Osteocyte (in vitro differentiated cells): ENCODE measurements around the gene TMEM33. TPM values are rescaled to one million over a fixed set of nuclear protein-coding genes. Genes with fewer than 3 reads are reported as not detected.

Experiments
- DNase-seq: peaks from one replicate; pipeline ENCODE4 v3.0.0; 2021; ENCODE audit warnings: mixed read lengths; ENCODE audit not compliant: unreplicated experiment; ENCODE audit errors: extremely low spot score
- H3K27ac Mint-ChIP-seq: one replicate; pipeline ENCODE4 v1.8.0; 2021; ENCODE audit warnings: mild to moderate bottlenecking, mixed read lengths; ENCODE audit not compliant: unreplicated experiment
- H3K27me3 Mint-ChIP-seq: one replicate; pipeline ENCODE4 v1.8.0; 2021; ENCODE audit warnings: mixed read lengths; ENCODE audit not compliant: unreplicated experiment
- H3K36me3 Mint-ChIP-seq: one replicate; pipeline ENCODE4 v1.8.0; 2021; ENCODE audit warnings: mixed read lengths; ENCODE audit not compliant: unreplicated experiment
- H3K4me1 Mint-ChIP-seq: one replicate; pipeline ENCODE4 v1.8.0; 2021; ENCODE audit warnings: mixed read lengths; ENCODE audit not compliant: unreplicated experiment
- H3K4me3 Mint-ChIP-seq: one replicate; pipeline ENCODE4 v1.8.0; 2021; ENCODE audit warnings: mild to moderate bottlenecking, moderate library complexity, mixed read lengths; ENCODE audit not compliant: unreplicated experiment
- H3K9me3 Mint-ChIP-seq: one replicate; pipeline ENCODE4 v1.8.0; 2021; ENCODE audit warnings: mixed read lengths; ENCODE audit not compliant: unreplicated experiment
- total RNA-seq: library from RNA; stranded (reverse); gene quantifications from 2 replicates; pipeline ENCODE4 v1.2.1, GENCODE V29; 2021
- TF ChIP-seq, protein P1 (sequence below): fragments of 200-600 bp; sonication (generic); IDR thresholded peaks from 2 replicates; pipeline ENCODE4 v1.5.0; 2021; ENCODE audit warnings: antibody characterized with exemption, mild to moderate bottlenecking, moderate library complexity

The TMEM33 gene
- total RNA-seq, 1 donor from 2014 or later = 54.8 TPM

DNA sequence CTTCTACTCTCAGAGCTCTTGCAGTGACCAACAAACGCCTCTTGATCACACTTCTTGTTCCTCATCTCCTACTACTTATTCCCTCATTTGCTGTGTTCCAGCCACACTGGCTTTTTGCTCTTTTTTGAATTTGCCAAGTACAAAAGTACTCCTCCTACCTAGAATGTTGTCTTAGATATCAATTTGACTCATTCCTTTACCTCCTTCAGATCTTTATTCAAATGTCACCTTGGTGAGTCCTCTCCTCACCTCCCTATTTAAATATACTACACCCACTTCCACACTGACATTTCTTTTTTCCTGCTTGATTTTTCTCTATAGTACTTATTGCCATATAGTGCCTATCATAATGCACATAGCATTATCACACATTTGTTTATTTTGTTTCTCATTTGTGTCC lies 40.1 kb downstream of the TMEM33 start:
- Mint-ChIP-seq H3K36me3 (no peaks in the 10 kb centered on the region), H3K4me3 (no peak overlapping the region)

DNA sequence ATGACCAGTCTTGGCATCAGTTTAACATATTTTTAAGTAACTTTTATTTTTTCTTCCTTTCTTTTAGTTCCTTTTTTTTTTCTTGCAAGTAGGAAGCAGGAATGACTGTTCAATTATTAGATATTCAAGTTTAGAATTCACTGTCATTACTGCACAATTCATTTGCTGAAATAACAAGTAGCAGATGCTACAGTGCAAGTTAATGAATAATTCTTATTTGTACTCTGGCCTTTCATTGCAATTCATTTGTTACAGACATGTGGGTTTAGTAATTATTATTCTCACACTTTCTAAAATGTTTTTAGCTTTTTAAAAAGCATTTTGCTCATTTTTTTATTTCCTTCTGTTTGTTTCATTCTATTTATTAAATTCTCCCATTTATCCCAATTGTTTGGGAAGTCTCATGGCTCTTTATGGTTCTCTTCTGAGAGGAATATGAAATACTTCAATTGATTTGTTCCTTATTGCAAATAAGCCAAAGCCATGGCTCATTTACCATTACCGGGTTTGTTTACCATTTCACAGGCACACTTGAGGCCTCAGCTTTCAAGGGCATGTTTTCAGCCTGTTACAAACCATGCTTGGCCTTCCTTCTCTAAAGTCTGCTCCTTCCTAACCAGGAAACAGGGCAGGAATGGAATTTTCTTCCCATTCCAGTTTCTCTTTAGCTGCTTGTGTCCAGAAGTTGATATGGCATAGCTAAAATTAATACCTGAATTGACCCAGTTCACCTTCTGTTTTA lies 41.7 kb downstream of the TMEM33 start:
- no peak for DNase-seq
- Mint-ChIP-seq H3K9me3 (peaks cover 6% of the 10 kb centered on the region), H3K27ac (no peak overlapping the region), H3K27me3 (peaks cover 3% of the 10 kb centered on the region), H3K36me3 (no peaks in the 10 kb centered on the region), H3K4me1 (no peaks in the 10 kb centered on the region), H3K4me3 (no peak overlapping the region)
- TF ChIP-seq, protein P1, sequence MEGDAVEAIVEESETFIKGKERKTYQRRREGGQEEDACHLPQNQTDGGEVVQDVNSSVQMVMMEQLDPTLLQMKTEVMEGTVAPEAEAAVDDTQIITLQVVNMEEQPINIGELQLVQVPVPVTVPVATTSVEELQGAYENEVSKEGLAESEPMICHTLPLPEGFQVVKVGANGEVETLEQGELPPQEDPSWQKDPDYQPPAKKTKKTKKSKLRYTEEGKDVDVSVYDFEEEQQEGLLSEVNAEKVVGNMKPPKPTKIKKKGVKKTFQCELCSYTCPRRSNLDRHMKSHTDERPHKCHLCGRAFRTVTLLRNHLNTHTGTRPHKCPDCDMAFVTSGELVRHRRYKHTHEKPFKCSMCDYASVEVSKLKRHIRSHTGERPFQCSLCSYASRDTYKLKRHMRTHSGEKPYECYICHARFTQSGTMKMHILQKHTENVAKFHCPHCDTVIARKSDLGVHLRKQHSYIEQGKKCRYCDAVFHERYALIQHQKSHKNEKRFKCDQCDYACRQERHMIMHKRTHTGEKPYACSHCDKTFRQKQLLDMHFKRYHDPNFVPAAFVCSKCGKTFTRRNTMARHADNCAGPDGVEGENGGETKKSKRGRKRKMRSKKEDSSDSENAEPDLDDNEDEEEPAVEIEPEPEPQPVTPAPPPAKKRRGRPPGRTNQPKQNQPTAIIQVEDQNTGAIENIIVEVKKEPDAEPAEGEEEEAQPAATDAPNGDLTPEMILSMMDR = no peak

More for the DNA sequence above, 40.1 kb downstream of the TMEM33 start:
- no peaks in the 10 kb centered on the region for H3K4me1 Mint-ChIP-seq
- no peak for DNase-seq
- peaks cover 3% of the 10 kb centered on the region for H3K27me3 Mint-ChIP-seq
- TF ChIP-seq, protein P1 = no peak
- H3K27ac Mint-ChIP-seq = no peak overlapping the region
- peaks cover 7% of the 10 kb centered on the region for H3K9me3 Mint-ChIP-seq

DNA sequence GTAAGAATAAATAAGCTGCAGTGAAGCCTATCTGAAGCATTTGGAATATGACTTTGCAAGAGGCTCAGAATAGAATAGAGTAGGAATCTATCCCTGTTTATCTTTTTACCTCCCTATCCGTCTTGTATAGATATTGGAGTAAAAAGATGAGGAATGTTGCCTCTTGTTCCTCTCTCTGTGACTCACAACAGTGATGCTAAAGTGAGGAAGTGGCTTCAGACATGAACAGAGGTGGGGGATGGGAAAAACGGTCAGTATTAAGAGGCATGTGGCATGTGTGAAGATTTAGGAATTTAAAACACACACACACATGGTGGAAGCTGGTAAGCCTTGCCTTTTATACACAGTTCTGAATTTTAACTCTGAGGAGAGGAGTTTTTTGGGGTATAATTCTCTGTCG lies 42.5 kb downstream of the TMEM33 start:
- DNase-seq = no peak
- TF ChIP-seq, protein P1 = no peak
- H3K9me3 Mint-ChIP-seq = no peaks in the 10 kb centered on the region
- peaks cover 3% of the 10 kb centered on the region for H3K27me3 Mint-ChIP-seq
- no peaks in the 10 kb centered on the region for H3K4me1 Mint-ChIP-seq
- H3K4me3 Mint-ChIP-seq = no peak overlapping the region
- H3K27ac Mint-ChIP-seq = no peak overlapping the region
- no peaks in the 10 kb centered on the region for H3K36me3 Mint-ChIP-seq

DNA sequence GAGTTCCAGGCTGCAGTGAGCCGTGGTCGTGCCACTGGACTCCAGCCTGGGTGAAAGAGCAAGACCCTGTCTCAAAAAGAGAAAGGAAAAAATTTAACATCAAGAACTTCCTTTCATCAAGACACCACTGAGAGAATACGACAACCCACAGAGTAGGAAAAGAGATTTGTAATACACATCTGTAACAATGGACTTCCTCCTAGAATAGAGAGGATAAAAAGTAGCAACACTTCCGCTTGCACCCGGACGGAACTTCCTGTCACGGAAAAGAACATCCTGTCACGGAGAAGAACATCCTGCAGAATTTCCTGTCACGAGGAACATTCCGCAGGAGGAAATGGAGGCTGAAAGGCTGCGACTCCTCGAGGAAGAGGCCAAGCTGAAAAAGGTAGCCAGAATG lies 46.2 kb downstream of the TMEM33 start, which contains the start of gene DCAF4L1:
DCAF4L1 (plus strand) TSS at position 301 of the 400 bp plus-strand sequence; CDS start at position 338, 37 bp downstream.
- Mint-ChIP-seq H3K4me3 (no peak within 1 kb of the TSS), H3K4me1 (no peaks in the 10 kb centered on the region), H3K9me3 (no peaks in the 10 kb centered on the region), H3K36me3 (no peaks in the 10 kb centered on the region), H3K27me3 (no peaks in the 10 kb centered on the region), H3K27ac (no peak within 1 kb of the TSS)
- TF ChIP-seq, protein P1 = no peak
- no peak for DNase-seq

DNA sequence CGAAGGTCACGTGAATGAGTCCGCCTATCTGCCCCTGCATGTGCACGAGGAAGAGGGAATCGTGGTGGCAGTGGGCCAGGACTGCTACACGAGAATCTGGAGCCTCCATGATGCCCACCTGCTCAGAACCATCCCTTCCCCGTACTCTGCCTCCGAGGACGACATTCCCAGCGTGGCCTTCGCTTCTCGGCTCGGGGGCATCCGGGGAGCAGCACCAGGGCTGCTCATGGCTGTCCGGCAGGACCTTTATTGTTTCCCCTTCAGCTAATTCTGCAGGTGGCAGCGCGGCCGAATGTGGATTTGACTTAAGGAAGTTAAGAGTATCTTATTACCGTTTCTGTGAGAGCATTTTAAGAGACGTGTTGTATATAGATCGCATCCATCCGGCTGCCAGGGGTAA lies 47.5 kb downstream of the TMEM33 start:
- H3K4me3 Mint-ChIP-seq = no peak overlapping the region
- H3K4me1 Mint-ChIP-seq = no peaks in the 10 kb centered on the region
- no peaks in the 10 kb centered on the region for H3K9me3 Mint-ChIP-seq
- TF ChIP-seq, protein P1 = no peak
- no peak overlapping the region for H3K27ac Mint-ChIP-seq
- H3K27me3 Mint-ChIP-seq = no peaks in the 10 kb centered on the region
- no peaks in the 10 kb centered on the region for H3K36me3 Mint-ChIP-seq
- DNase-seq = no peak
